GM12873 (cell line): ENCODE measurements around the gene FBLN5.

Experiments
- TF ChIP-seq, protein P1 (sequence below): IDR thresholded peaks from 2 replicates; pipeline ENCODE4 v1.5.1; 2012; ENCODE audit warnings: low read depth, mild to moderate bottlenecking, moderate library complexity, low read length, control low read depth; ENCODE audit not compliant: insufficient read depth; ENCODE audit errors: missing control alignments

The FBLN5 gene

DNA sequence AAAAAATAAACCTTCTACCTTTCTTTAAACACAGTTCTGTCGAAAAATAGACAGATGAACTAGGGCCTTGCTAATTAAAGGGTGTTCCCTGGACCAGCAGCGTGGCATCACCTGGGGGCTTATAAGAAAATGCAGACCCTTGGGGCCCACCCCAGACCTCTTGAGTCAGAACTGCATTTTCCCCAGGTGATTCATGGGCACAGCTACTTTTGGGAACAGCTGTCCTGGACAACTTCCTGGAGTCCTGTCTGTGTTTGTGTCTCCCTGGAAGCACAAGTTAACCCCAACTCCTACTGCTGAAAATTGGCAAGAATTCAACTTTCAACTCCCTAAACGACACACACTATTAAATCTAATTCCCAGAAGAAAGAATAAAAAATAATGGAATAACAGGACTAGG is 17.8 kb downstream of the FBLN5 start:
- TF ChIP-seq, protein P1, sequence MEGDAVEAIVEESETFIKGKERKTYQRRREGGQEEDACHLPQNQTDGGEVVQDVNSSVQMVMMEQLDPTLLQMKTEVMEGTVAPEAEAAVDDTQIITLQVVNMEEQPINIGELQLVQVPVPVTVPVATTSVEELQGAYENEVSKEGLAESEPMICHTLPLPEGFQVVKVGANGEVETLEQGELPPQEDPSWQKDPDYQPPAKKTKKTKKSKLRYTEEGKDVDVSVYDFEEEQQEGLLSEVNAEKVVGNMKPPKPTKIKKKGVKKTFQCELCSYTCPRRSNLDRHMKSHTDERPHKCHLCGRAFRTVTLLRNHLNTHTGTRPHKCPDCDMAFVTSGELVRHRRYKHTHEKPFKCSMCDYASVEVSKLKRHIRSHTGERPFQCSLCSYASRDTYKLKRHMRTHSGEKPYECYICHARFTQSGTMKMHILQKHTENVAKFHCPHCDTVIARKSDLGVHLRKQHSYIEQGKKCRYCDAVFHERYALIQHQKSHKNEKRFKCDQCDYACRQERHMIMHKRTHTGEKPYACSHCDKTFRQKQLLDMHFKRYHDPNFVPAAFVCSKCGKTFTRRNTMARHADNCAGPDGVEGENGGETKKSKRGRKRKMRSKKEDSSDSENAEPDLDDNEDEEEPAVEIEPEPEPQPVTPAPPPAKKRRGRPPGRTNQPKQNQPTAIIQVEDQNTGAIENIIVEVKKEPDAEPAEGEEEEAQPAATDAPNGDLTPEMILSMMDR: no peak

DNA sequence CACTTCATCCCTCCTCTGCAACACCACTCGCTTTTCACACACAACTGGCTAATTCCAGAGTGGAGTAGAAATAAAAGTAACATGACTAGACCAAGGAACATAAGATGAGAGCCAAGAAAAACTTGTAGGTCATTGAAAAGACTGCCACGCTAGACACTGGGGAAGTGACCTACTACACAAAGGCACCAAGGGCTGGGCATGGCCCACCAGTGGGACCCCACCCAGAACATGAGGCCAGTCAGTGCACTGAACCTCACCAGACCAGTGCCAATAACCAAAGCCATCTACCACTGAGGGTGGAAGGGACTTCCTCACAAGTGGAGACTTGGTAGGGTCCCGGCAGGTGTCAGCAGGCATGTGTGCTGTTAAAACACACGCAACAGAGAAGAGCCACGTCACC is 19.7 kb downstream of the FBLN5 start:
- TF ChIP-seq, protein P1: no peak

DNA sequence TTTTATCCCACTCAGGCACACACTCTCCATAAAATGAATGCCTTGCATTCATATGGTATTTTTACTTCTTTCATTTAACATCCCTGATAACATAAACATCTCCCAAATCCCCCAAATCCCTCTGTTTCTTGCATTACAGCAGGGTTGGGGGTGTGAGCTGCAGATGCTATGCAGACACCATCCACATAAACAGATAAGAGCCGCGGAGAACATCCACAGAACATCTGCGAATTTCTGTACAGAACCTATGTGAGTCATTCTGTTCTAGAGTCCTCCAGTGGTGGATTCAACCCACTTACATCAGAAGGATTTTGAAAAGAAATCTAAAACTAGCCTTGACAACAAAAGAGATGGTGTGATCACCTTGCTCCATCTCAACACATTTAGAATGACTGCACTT is 20.3 kb downstream of the FBLN5 start:
- TF ChIP-seq, protein P1: no peak

DNA sequence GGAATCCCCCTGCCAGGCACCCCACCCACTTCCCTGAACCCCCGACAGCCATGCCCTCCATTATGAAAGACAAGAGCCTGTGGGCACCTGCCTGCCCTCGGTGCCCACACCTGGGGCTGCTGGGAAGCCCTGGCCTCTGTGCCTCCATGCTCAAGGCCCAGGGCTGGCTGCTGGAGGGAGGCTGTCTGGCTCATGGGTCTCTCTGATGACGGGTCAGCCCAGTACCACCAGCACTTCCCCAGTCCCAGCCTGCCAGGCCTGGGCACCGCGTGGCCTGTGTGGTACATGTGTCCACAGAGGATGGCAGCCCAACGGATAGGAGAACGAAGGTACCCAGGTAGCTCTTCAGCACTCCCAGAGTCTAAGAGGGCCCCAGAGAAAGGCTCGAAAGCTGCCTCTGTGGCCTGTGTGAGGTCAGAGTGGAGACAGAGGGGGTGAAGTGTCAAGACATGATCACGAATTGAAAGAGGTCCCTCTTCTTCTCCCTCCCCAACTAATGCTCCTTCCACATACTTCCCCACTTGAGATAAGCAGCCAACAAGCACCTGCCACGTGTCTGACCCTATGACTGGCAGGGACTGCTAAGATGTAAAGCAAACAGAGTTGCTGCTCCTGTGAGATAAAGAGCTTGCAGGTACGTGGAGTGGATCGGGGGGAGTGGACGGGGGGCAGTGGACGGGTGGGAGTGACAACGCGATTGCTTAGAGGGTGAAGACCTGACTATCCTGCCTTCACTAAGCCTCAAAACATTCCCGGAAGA is 21.2 kb downstream of the FBLN5 start:
- TF ChIP-seq, protein P1: no peak

DNA sequence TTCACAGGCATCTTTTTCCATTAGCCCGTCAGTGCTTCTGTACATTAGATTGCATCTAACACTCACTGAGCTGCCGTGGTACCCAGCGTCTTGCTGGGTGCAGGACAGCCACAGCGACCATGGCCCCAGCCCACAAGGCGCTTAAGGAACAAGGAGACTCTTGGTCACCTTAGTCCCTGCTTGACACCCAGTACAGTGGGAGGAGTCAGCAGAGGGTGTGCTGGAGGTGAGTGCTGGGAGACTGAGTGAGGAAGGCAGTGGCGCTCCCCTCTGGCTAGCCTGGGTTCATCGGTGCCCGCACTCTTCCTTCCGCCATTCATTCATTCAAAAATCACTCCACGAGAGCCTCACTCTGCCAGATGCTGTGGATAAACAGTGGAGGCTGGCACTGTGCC is 21.8 kb downstream of the FBLN5 start:
- TF ChIP-seq, protein P1: no peak

DNA sequence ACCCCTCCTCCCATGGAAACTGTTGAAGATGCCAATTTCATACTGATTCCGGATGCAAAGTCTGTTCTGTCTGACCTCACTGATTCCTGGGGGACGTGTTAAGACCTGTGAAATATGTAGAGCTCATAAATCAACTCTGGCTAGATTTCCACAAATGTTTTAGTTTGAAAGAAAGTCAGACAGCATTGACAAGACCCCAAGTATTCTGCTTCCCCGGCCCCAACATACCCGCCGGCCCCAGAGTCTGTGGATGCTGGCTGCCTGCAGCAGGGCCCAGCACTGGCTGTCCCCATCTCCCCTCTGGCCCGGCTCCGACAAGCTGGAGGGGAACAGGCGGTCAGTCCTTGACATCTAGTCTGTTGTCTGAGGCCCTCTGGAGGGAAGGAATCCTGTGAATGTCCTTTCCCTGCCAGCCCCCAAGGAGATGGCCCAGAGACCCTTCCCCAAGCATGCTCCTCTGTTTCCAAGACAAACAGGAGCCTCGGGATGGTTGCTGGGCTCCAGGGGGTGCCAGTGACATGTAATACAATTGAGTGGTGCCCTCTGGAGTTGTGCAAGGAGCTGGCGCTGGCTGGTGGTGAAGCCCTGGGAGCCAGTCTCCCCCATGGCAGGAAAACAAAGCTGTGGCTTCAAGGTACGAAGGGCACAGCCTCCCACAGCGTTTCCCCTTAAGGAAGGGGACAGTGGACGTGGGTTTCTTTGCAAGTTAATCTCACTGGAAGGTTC is 22.3 kb downstream of the FBLN5 start:
- TF ChIP-seq, protein P1: no peak

DNA sequence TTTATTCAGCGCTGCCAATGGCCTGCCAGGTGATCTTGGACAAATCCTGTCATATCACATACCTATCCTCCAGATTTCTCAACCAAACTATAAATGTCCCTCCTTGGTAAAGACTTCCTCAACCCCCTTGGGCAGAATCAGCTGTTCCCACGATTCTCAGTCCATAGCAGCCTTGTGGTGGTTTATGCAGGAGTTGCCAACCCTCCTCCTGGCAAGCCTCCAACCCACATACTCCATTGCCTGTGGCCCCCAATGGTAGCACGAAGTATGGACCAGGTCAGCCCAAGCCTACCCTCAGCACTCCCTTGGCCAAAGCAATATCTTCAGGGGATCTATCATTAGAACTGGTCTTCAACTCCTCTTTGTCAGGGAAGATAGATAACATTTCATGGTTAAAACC is 27.0 kb downstream of the FBLN5 start:
- TF ChIP-seq, protein P1: no peak
